Measurements from ENCODE around the gene ALG12.

The ALG12 gene

DNA sequence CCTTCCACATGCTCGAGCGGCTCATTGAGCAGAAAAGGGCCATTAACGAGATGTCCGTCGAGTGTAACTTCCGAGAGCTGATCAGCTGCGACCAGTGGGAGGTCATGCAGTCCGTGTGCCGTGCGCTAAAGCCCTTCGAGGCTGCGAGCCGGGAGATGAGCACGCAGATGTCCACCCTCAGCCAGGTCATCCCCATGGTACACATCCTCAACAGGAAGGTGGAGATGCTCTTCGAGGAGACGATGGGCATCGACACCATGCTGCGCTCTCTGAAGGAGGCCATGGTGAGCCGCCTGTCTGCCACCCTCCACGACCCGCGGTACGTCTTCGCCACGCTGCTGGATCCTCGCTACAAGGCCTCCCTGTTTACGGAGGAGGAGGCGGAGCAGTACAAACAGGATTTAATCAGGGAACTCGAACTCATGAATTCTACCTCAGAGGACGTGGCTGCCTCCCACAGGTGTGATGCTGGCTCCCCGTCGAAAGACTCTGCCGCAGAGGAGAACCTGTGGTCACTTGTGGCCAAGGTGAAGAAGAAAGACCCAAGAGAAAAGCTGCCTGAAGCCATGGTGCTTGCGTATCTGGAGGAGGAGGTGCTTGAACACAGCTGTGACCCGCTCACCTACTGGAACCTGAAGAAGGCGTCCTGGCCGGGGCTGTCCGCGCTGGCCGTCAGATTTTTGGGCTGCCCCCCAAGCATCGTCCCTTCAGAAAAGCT lies 31.7 kb downstream of the ALG12 start:
- DNase-seq: no peak

DNA sequence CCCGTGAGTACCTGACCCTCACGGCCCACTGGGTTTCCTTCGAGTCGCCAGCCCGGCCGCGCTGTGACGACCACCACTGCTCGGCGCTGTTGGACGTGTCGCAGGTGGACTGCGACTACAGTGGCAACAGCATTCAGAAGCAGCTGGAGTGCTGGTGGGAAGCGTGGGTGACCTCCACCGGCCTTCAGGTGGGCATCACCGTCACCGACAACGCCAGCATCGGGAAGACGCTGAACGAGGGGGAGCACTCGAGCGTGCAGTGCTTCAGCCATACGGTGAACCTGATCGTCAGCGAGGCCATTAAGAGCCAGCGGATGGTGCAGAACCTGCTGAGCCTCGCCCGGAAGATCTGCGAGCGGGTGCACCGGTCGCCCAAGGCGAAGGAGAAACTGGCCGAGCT lies 32.4 kb downstream of the ALG12 start:
- no peak for DNase-seq

DNA sequence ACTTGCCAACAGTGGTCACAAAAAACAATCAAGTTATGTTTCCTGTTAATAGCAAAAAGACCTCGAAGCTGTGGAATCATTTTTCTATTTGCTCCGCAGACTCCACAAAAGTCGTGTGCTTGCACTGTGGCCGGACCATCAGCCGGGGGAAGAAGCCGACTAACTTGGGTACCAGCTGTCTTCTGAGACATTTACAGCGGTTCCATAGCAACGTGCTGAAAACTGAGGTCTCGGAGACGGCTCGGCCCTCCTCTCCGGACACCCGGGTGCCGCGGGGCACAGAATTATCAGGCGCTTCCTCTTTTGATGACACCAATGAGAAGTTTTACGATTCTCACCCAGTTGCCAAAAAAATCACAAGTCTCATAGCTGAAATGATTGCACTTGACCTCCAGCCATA lies 33.0 kb downstream of the ALG12 start:
- DNase-seq: no peak

DNA sequence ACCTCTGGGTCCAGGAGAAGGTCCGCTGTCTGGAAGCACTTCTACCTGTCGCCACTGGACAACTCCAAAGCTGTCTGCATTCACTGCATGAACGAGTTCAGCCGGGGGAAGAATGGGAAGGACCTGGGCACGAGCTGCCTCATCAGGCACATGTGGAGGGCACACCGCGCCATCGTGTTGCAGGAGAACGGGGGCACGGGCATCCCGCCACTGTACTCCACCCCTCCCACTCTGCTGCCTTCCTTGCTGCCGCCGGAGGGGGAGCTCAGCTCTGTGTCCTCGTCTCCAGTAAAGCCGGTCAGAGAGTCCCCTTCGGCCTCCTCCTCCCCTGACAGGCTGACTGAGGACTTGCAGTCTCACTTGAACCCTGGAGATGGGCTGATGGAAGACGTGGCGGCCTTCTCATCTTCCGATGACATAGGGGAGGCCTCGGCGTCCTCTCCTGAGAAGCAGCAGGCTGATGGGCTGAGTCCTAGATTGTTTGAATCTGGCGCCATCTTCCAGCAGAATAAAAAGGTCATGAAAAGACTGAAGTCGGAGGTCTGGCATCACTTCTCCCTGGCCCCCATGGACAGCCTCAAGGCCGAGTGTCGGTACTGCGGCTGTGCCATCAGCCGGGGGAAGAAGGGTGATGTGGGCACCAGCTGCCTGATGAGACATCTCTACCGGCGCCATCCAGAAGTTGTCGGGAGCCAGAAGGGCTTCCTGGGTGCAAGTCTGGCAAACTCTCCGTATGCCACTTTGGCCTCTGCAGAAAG lies 33.6 kb downstream of the ALG12 start:
- DNase-seq: no peak

DNA sequence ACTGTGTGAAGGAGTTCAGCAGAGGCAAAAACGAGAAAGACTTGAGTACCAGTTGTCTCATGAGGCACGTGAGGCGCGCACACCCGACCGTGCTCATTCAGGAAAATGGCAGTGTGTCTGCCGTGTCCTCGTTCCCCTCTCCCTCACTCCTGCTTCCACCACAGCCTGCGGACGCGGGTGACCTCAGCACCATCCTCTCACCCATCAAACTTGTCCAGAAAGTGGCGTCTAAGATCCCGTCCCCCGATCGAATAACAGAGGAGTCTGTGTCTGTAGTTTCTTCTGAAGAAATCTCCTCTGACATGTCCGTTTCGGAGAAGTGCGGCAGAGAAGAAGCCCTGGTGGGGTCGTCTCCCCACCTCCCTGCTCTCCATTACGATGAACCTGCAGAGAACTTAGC lies 34.2 kb downstream of the ALG12 start:
- no peak for DNase-seq

DNA sequence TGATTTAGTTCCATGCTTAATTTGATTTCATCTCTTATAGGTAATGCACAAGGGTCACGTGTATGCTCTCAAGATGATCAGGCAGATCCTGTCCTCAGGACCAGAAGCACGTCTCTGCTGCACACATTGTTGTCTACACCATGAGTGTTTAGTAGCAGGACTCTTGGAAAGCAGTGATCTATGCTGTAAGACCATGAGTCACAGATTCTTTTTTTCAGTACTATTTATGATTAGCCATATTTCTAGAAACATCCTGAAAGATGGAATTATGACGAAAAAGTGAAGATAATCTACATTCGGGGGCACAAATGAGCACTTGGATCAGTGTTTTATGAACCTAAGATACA lies 35.0 kb downstream of the ALG12 start:
- DNase-seq: no peak

DNA sequence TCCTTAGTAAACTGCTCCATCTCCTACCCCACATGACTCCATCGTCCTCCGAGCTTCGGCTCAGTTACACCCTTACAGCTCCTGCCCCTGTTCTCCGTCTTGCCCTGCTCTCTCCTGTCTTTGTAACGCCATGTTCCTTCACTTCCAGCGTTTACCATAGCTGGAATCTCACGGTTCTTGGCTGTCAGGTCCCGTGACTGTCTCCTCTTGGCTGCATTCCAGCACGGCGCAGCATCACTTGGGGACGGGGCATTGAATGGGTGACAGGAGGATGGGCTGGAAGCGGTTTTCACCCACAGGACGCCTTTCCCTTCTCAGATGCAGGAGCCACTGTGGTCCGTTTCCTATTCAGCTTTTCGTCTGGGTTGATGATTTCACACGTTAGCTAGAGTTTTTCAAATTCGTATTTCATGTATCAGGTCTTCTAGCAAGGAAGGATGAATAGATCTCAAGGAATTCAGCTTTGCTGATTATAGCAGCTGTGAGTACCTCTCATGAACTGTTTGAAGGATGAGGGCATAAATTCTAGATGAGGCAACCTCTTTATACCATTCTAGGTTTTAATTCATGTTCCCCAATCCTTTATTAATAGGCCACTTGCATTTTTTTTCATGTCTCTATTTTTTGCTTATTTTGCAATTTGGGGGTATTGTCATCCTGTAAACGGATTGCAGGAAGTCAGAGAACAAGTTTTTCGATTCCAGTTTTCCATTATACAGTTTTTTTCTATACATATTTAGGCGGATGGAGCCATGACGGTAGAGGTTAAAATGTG lies 35.5 kb downstream of the ALG12 start:
- DNase-seq: no peak

DNA sequence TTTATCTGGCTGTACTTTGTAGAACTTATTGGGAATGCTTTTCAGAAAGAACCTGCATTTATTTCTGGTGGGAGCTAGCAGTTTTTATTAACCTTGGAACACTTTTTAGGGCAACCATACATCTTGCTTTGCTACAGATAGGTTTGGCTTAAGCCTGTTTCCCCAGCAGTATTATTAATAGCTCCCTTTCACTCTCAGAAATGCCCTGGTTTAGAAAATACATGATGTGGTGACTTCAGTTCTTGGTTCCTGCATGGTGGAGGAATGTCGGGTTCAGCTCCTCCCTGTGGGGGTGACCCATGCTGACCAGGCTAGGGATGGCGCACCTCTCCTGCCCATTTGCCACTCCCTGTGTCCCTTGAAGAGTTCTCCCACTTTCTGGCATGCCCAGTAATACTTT lies 36.4 kb downstream of the ALG12 start:
- DNase-seq: no peak

DNA sequence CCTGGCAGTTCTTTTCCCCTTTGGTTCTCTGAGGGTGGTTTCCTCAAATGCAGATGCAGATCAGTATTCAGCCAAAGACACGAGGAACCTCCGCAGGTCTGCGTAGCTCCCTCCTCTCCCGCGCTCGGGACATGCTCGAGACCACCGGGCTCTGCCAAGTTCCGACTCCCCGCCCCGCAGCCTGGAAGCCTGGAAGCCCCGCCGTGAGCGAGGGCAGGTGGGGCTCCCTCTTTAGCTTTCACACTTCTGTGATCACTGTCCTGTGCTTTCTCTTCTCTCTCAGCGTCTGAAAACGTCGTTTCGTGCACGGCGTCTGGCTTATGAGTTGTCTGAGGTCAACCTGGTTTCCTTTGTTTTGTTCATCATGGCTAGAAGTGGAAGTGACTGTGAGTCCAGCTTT lies 38.0 kb downstream of the ALG12 start:
- DNase-seq: no peak

DNA sequence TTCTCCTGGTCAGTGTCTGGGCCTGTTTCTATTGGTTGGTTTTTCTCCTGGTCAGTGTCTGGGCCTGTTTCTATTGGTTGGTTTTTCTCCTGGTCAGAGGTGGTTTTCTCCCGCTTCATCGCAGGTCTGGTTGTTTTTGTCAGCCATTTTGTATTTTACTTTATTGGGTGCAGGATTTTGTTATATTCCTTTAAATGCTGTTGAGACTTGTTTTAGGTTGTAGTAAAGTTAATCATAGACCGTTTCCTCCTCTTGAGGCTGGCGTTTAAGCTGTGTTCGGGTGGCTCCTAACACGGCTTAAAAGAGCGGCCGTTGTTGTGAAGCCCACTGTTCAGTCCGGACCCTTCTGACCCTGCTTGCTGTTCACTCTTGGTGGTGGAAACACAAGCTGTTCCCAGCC lies 38.4 kb downstream of the ALG12 start:
- no peak for DNase-seq

DNA sequence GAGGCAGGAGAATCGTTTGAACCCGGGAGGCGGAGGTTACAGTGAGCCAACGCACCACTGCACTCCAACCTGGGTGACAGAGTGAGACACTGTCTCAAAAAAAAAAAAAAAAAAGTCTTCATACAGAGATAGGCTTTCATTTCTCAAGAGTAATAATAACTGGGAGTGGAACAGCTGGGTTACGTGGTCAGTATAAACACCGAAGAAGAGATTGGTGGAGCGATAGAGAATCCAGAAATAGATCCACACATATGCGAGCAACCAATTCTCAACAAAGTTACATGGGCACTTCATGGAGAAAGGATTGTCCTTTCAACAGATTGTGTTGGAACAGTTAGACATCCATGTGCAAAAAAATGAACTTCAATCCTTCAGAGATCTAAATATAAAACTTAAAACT lies 40.0 kb downstream of the ALG12 start:
- DNase-seq: no peak

DNA sequence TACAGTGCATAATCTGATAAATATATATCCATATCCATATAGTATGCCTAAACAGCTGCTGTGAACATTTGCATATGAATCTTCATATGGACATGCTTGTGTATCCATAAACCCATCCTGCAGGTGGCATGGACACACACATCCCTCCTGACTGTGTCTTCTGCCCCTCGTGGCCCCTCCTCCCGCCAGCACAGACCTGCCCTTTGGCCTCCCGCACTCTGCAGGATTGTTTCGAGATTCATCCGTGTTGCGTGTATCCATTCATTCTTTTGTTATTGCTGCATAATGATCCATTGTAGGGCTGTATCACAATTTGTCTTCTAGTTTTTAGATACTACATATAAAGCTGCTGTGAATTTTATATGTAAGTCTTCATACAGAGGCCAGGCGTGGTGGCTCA lies 40.6 kb downstream of the ALG12 start:
- no peak for DNase-seq

DNA sequence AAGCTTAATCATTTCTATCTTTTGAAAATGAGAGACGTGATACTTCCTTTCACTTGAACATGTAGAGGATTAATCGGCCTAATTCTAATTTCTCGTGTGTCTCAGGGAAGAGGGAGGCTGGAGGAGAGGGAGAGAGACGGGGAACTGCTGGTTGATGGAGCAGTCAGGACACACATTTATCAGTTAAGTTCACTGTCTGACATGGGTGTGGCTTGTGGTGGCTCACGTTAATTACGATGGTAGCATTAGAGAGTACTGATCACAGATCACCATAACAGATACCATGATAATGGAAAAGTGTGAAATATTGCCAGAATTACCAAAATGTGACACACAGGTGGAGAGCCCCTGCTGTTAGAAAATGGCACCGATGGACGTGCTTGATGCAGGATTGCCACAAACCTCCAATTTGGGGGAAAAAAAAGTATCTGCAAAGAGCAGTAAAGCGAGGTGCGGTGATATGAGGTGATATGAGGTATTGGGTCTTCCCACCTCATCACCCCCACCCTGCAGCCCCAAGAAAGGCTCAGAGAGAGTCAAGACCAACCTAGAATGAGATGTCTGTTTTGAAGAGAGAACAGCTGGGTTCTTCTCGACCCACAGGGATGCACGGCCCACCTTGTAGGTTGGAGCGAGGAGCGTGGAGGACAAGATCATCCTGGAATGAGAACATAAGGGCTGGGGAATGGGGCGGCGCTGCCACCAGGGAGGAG lies 44.9 kb downstream of the ALG12 start:
- no peak for DNase-seq

DNA sequence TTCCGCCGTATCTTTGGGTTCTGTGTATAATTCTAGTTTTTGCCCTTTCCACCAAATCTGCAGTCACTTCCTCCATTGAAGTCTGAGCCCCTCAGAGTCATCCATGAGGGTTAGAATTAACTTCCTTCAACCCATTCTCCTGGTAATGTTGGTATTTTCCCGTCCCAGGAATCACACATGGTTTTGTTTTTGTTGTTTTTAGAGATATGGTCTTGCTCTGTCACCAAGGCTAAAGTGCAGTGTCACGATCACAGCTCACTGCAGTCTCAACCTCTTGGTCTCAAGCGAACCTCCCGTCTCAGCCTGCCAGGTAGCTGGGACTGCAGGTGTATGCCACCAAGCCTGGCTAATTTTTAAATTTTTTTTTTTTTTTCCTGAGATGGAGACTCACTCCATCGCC lies 45.9 kb downstream of the ALG12 start:
- DNase-seq: no peak

DNA sequence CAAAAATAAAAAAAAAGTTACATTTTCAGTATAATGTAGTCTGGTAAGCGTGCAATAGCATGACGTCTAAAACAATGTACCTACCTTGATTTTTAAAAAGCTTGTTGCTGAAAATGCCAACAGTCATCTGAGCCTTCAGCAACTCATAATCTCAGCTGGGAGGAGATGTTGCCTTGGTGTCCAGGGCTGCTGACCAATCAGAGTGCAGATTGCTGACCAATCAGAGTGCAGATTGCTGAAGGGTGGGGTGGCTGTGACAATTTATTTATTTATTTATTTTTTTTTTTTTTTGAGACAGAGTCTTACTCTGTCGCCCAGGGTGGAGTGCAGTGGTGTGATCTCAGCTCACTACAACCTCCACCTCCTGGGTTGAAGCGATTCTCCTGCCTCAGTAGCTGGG lies 46.8 kb downstream of the ALG12 start:
- DNase-seq: no peak

DNA sequence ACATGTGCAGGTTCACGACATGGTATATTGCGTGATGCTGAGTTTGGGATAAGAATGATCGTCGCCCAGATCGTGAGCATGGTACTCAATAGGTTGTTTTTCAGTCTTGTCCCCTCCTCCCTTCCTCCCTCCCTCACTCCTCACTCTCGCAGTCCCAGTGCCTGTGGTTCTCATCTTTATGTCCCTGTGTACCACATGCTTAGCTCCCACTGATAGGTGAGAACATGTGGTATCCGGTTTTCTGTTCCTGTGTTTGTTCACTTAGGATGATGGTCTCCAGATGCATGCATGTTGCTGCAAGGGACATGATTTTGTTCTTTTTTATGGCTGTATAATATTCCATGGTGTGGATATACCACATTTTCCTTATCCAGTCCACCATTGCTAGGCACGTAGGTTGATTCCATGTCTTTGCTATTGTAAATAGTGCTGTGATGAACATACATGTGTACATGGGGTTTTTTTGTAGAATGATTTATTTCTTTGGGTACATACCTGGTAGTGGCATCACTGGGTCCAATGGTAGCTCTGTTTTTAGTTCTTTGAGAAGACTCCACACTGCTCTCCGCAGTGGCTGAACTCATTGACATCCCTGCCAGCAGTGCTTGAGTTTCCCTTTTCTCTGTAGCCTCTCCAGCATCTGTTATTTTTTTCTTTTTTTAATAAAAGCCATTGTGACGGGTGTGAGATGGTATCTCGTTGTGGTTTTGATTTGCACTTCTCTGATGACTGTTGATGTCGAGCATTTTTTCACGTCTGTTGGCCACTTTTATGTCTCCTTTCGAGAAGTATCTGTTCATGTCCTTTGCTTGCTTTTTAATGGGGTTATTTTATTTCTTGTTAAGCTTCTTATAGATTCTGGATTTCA lies 48.2 kb downstream of the ALG12 start:
- DNase-seq: no peak

DNA sequence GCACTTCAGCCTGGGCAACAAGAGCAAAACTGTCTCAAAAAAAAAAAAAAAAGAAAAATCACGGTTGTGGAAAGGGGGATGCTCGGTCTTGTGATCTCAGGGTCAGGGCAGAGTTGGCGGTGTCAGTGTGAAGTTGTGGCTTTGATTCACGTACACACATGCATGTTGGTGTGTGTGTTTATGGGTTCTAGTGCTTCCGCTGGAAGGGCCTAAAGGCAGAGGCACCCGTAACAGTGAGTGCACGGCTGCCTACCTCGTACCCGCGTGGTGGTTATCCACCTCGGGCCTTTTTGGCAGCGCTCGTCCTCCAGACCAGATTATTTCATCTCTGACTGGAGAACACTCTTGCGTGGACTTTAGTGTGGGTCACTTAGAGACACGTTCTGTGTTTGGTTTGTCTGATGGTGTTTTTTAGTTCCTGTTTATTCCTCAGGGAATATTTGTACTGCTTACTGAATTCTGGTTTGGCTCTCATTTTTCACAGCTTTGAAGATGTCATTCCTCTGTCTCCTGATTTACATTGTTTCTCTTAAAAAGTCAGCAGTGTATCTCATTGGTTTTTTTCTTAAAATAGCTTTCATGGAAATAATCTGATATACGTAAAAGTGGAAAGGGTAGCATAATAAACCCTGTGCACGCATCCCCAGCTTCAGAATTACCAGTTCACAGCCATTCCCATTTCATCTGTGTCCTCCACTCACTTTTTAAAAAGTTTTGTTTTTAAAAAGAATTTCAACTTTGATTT lies 49.0 kb downstream of the ALG12 start:
- DNase-seq: no peak

DNA sequence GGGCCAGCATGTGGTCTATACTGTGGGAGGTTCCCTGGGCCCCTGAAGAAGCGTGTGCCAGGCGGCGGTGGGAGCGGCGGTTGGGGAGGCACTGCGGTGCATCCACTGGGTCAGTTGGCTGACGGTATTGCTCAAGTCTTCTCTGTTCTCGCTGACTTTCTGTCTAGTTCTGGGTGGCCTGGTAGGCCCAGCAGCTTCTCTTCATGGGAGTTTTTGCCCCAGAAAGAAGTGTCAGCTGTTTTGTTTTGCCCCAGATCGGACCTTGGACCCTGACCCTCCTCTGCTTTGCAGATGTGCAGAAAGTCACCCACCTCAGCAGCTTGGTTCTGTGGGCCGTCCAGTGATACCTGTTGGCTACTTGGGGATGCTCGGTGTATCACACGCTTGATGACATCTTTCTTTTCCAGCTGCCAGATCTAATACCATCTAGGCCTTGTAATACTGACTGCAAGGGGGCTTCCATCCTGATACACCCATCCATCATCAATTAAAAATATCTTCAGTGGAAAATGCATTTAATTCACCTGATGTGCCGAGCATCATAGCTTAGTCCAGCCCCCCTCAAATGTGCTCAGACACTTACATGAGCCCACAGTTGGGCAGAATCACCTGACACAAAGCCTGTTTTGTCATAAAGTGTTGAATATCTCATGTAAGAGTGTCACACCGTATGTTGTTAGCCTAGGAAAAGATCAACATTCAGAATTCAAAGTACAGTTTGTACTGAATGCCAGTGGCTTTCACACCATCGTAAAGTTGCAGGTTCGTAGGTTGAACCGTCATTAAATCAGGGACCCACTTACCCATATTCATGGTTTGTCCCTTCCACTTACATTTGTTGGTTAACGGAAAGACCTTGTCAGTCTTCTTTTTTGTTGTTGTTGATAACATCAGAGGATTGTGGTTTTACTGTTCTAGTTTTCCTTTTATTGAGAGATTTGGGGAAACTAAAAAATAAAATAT lies 50.7 kb downstream of the ALG12 start:
- DNase-seq: peak; percentile 14

DNA sequence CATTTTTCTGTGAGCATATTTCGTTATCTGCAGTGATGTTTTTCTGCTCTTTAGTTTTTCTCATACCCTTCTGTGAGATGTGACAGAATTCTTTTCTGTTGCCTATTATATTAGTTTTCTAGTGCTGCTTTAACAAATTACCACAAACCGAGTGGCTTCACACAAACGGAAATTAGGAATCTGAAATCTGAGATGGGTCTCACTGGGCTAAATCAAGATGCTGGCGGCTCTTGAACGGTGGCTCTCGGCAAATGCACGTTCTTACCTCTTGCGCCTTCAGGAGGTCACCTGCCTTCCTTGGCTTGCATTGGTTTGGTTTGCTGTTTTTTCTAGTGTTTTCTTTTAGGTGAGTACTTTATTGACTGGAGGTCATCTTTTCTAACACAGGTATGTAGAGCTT lies 51.6 kb downstream of the ALG12 start:
- DNase-seq: peak; percentile 10

DNA sequence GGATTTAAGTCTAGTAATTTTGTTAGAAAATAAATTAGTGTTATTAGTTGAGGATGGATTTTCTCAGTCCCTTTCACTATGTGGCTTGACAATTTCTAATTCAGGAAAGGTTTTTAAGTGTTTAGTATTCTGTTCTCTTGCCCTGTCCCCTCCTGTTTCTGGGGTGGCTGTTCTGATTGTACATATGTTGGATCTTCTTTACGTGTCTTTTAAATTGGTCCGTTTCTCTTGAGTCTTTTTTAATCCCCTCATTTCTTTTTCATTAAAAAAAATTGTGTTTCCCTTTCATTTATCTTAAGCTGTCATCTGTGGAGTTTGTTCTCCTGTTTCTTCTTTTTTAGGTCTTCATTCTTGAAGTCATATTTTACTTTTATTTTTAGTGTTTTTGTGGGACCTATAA lies 52.1 kb downstream of the ALG12 start:
- no peak for DNase-seq

Measured in activated T-cell treated with anti-CD3 and anti-CD28 coated beads, Interleukin-2, amount 50 U/mL, for 1 hour (primary cell).